ACC112 (cell line): Measurements from ENCODE around the gene CRAMP1.

ENCODE experiments used
- H2AFZ ChIP-seq: fragments of 200-600 bp; sonication (generic); one replicate; pipeline ENCODE4 v1.6.0; 2017; ENCODE audit warnings: antibody characterized with exemption, low read length; ENCODE audit not compliant: unreplicated experiment
- H3K27ac ChIP-seq: fragments of 200-600 bp; sonication (generic); 2 replicates; pipeline ENCODE4 v1.5.1; 2014; ENCODE audit warnings: low read depth, mild to moderate bottlenecking, antibody characterized with exemption, low read length, moderate library complexity
- H3K27me3 ChIP-seq: fragments of 200-600 bp; sonication (generic); 2 replicates; pipeline ENCODE4 v1.6.1; 2014; ENCODE audit warnings: mild to moderate bottlenecking, antibody characterized with exemption, low read length, moderate library complexity, mixed read lengths; ENCODE audit not compliant: insufficient read depth
- H3K36me3 ChIP-seq: fragments of 200-600 bp; sonication (generic); 2 replicates; pipeline ENCODE4 v1.6.1; 2016; ENCODE audit warnings: mild to moderate bottlenecking, antibody characterized with exemption, low read length, moderate library complexity, mixed read lengths; ENCODE audit not compliant: insufficient read depth
- H3K4me1 ChIP-seq: fragments of 200-600 bp; sonication (generic); one replicate; pipeline ENCODE4 v1.6.1; 2016; ENCODE audit warnings: low read length, mixed read lengths; ENCODE audit not compliant: insufficient read depth, unreplicated experiment, control insufficient read depth
- H3K4me3 ChIP-seq: fragments of 200-600 bp; sonication (generic); 2 replicates; pipeline ENCODE4 v1.5.1; 2014; ENCODE audit warnings: mild to moderate bottlenecking, low read depth, low read length
- H3K79me2 ChIP-seq: fragments of 200-600 bp; sonication (generic); one replicate; pipeline ENCODE4 v1.6.0; 2016; ENCODE audit warnings: low read length; ENCODE audit not compliant: control insufficient read depth, unreplicated experiment, insufficient read depth

CRAMP1 gene

DNA sequence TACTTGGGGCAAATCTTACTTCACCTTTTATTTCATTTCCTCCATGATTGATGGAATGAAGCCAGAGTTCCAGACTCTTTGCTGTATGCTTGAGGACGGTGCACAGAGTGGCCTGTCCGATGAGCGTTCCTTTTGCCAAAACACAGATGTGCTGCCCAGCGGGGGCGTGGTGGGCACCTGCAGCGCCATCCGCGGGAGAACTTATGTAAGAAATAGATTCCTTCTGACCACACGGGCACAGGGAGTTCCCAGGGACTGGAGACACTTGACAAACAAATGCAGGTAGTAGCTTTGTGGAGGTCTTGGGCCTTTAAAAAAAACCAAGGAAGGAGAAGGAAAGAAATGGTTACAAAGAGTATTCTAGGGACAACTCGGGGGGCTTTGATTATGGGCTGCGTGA is 30.6 kb downstream of the CRAMP1 start:
- H3K4me3 ChIP-seq: no peak overlapping the region
- H3K79me2 ChIP-seq: peaks cover 3% of the 10 kb centered on the region
- no peaks in the 10 kb centered on the region for H3K27me3 ChIP-seq
- H2AFZ ChIP-seq: no peak overlapping the region
- no peak overlapping the region for H3K27ac ChIP-seq
- H3K36me3 ChIP-seq: peaks cover 10% of the 10 kb centered on the region; the same call in 1 of the 2 replicates
- H3K4me1 ChIP-seq: peaks cover 6% of the 10 kb centered on the region

- Histone ChIP-seq H3K4me1 (peaks cover 6% of the 10 kb centered on the region), H3K27me3 (no peaks in the 10 kb centered on the region), H3K79me2 (peaks cover 3% of the 10 kb centered on the region), H3K4me3 (no peak overlapping the region), H3K36me3 (peaks cover 10% of the 10 kb centered on the region; the same call in 1 of the 2 replicates), H2AFZ (no peak overlapping the region), H3K27ac (no peak overlapping the region)
Measured at GRCh38 chr16:1643521-1643920, 31.4 kb downstream of the CRAMP1 start.

- H3K36me3 ChIP-seq: peaks cover 11% of the 10 kb centered on the region; the same call in 1 of the 2 replicates
- H3K79me2 ChIP-seq: peaks cover 3% of the 10 kb centered on the region
- no peak overlapping the region for H3K27ac ChIP-seq
- H3K27me3 ChIP-seq: no peaks in the 10 kb centered on the region
- H3K4me3 ChIP-seq: no peak overlapping the region
- no peak overlapping the region for H2AFZ ChIP-seq
- H3K4me1 ChIP-seq: peaks cover 6% of the 10 kb centered on the region
Measured at GRCh38 chr16:1645914-1646525, 33.9 kb downstream of the CRAMP1 start.

- H3K4me1 ChIP-seq: peaks cover 6% of the 10 kb centered on the region
- H2AFZ ChIP-seq: no peak overlapping the region
- no peak overlapping the region for H3K27ac ChIP-seq
- peaks cover 7% of the 10 kb centered on the region; the same call in 1 of the 2 replicates for H3K36me3 ChIP-seq
- H3K79me2 ChIP-seq: peaks cover 3% of the 10 kb centered on the region
- no peak overlapping the region for H3K4me3 ChIP-seq
- no peaks in the 10 kb centered on the region for H3K27me3 ChIP-seq
Measured at GRCh38 chr16:1647856-1648255, 35.7 kb downstream of the CRAMP1 start.

DNA sequence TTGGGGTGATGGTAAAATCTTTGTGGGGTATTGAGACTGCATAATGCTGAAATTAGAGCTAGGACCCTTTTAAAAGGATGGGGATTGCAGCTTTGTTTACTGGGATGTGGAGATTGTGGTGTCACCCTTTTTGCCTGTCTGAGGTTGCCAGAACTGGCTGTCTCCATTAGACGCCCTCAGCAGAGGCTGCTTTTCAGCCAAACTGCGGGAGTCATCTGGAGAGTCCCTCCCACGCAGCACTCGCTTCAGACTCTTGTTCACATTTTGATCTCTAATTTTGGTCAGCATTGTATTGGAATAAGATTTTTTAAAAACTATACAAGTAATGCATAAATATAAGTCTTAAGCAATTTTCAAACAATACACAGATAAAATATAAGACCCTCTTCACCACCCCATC is 38.0 kb downstream of the CRAMP1 start:
- no peak overlapping the region for H3K4me3 ChIP-seq
- no peak overlapping the region for H2AFZ ChIP-seq
- peaks cover 7% of the 10 kb centered on the region; the same call in 1 of the 2 replicates for H3K36me3 ChIP-seq
- peaks cover 6% of the 10 kb centered on the region for H3K4me1 ChIP-seq
- no peaks in the 10 kb centered on the region for H3K27me3 ChIP-seq
- no peak overlapping the region for H3K27ac ChIP-seq
- H3K79me2 ChIP-seq: peaks cover 3% of the 10 kb centered on the region

DNA sequence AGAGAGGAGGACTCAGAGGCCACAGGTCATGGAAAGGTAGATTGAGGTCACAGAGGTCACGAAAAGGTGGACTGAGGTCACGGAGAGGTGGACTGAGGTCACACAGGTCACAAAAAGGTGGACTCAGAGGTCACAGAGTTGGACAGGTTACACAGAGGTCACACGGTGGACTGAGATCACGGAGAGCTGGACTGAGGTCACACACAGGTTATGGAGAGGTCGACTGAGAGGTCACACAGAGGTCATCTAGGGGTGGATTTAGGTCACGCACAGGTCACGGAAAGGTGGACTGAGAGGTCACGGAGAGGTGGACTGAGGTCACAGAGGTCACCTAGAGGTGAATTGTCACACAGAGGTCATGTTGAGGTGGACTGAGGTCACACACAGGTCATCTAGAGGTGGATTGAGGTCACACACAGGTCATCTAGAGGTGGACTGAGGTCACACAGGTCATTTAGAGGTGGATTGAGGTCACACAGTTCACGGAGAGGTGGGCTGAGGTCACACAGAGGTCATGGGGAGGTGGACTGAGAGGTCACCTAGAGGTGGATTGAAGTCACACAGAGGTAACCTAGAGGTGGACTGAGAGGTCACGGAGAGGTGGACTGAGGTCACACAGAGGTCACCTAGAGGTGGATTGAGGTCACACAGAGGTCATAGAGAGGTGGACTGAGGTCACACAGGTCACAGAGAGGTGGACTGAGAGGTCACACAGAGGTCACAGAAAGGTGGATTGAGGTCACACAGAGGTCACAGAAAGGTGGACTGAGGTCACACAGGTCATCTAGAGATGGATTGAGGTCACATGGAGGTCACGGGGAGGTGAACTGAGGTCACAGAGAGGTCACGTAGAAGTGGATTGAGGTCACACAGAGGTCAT is 39.2 kb downstream of the CRAMP1 start:
- Histone ChIP-seq H3K4me1 (peaks cover under 1% of the 10 kb centered on the region), H2AFZ (no peak overlapping the region), H3K36me3 (peaks cover 11% of the 10 kb centered on the region; the same call in 1 of the 2 replicates), H3K27ac (no peak overlapping the region), H3K27me3 (no peaks in the 10 kb centered on the region), H3K4me3 (no peak overlapping the region), H3K79me2 (no peaks in the 10 kb centered on the region)

GRCh38 chr16:1651974-1652312 is 39.8 kb downstream of the CRAMP1 start:
- no peak overlapping the region for H2AFZ ChIP-seq
- no peak overlapping the region for H3K4me3 ChIP-seq
- H3K79me2 ChIP-seq: no peaks in the 10 kb centered on the region
- peaks cover 11% of the 10 kb centered on the region; the same call in 1 of the 2 replicates for H3K36me3 ChIP-seq
- H3K4me1 ChIP-seq: no peaks in the 10 kb centered on the region
- H3K27me3 ChIP-seq: no peaks in the 10 kb centered on the region
- no peak overlapping the region for H3K27ac ChIP-seq

DNA sequence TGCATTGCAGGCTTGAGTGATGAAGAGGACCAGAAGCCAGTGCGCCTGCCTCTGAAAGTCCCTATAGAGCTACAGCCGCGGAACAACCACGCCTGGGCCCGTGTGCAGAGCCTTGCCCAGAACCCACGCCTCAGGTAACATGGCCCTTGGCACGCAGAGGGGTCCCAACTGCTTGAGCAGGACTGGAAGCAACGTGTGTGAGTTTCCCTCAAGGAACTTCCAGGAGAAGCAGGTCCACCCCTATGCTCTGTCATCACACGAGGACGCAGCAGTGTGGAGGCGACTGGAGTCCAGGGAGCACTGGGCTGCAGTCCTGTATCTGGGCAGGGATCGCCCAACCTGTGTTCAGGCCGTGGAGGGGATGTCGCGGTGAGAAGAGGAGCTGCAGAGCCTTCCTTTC is 40.9 kb downstream of the CRAMP1 start:
- H3K79me2 ChIP-seq: no peaks in the 10 kb centered on the region
- no peak overlapping the region for H3K27ac ChIP-seq
- no peaks in the 10 kb centered on the region for H3K4me1 ChIP-seq
- H3K27me3 ChIP-seq: no peaks in the 10 kb centered on the region
- no peak overlapping the region for H3K4me3 ChIP-seq
- no peak overlapping the region for H2AFZ ChIP-seq
- H3K36me3 ChIP-seq: peaks cover 11% of the 10 kb centered on the region; the same call in 1 of the 2 replicates

DNA sequence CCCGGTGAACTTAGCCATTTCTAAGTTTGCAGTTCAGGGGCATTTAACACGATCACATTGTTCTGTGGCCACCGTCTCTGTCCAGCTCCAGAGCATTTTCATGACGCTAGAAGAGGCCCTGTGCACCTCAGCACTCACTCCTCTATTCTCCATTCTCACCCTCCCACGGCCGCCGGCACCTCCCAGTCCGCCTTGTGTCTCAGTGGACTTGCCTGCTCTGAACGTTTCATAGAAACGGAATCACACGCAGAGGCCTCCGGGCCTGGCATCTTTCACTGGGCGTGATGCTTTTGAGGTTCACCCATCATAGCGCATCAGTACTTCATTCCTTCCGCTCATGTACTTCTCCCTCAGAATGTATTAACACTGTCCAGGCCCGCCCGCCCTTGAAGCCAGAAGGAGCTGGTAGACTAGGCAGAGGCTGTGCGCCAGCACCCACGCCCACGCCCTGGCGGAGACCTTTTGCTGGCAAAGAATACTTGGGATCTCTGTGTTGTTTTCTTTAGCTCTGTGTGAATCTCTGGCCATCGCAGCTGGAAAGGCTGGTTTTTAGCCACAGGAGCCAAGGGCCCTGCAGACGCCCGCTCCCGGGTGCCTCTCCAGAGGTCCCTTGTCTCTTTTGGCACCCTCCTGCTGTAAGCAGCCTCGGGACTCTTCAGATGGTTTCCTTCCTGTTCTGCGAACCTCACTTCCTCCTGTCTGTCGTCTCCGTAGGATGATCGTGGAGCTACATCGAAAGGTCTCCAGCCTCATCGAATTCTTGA is 42.5 kb downstream of the CRAMP1 start:
- Histone ChIP-seq H3K27me3 (no peaks in the 10 kb centered on the region), H3K4me1 (no peaks in the 10 kb centered on the region), H3K27ac (no peak overlapping the region), H2AFZ (no peak overlapping the region), H3K4me3 (no peak overlapping the region), H3K79me2 (no peaks in the 10 kb centered on the region), H3K36me3 (peaks cover 11% of the 10 kb centered on the region; the same call in 1 of the 2 replicates)

GRCh38 chr16:1655269-1655807 is 43.2 kb downstream of the CRAMP1 start:
- no peaks in the 10 kb centered on the region for H3K79me2 ChIP-seq
- no peak overlapping the region for H3K4me3 ChIP-seq
- H3K27ac ChIP-seq: no peak overlapping the region
- H3K4me1 ChIP-seq: no peaks in the 10 kb centered on the region
- no peak overlapping the region for H2AFZ ChIP-seq
- H3K27me3 ChIP-seq: no peaks in the 10 kb centered on the region
- peaks cover 10% of the 10 kb centered on the region; the same call in 1 of the 2 replicates for H3K36me3 ChIP-seq
